Lower lobe of right lung (tissue), 2 donors: Measurements from ENCODE around the gene SP140. TPM values are rescaled to one million over a fixed set of nuclear protein-coding genes. Genes with fewer than 3 reads are reported as not detected.
"Not testable (repeated sequence)": the region's sequence is repeated elsewhere in the genome, so short reads cannot be mapped to it uniquely, and the experiment has no call there.

ENCODE experiments used
- ATAC-seq, 2 donors: fragments of 200-7000 bp; cut with Tn5 transposase; one replicate each; pipeline ENCODE4 v1.9.1; 2020 to 2022; ENCODE audit warnings: mild to moderate bottlenecking in 2 of 2, moderate library complexity in 2 of 2
- DNase-seq: peaks from one replicate; pipeline ENCODE4 v3.0.0-alpha.2; 2020
- H3K27ac ChIP-seq: fragments of 200-600 bp; one replicate; pipeline ENCODE4 v1.8.0; 2022
- H3K27me3 ChIP-seq: fragments of 200-600 bp; one replicate; pipeline ENCODE4 v1.8.0; 2022; ENCODE audit warnings: low read depth
- H3K36me3 ChIP-seq: fragments of 200-600 bp; one replicate; pipeline ENCODE4 v1.8.0; 2022; ENCODE audit warnings: mild to moderate bottlenecking
- H3K4me1 ChIP-seq: fragments of 200-600 bp; one replicate; pipeline ENCODE4 v1.8.0; 2022
- H3K4me3 ChIP-seq: fragments of 200-600 bp; one replicate; pipeline ENCODE4 v1.8.0; 2022; ENCODE audit warnings: mild to moderate bottlenecking
- H3K9me3 ChIP-seq: fragments of 200-600 bp; one replicate; pipeline ENCODE4 v1.8.0; 2022
- intact Hi-C: fragments of 100-400 bp; cut with DNase I; formaldehyde crosslinking; loops from one replicate; pipeline ENCODE4 v1.11.0; 2022
- total RNA-seq: library from RNA; stranded (reverse); fragmentation: NEBNext Ultra II Directional; extraction: Animal tissue kit (Norgen Biotek cat#: 25700); gene quantifications from one replicate; pipeline ENCODE4 v1.2.1, GENCODE V29; 2021
- TF ChIP-seq, protein P1 (sequence below): fragments of 200-600 bp; IDR thresholded peaks from one replicate; pipeline ENCODE4 v1.8.0; 2022; ENCODE audit warnings: antibody characterized with exemption, mild to moderate bottlenecking
- donor health status: DM: no; HTN: yes; CAD: no; lungs with severe emphysema.

Gene SP140
- total RNA-seq, 1 donor from 2014 or later: 15.0 TPM

DNA sequence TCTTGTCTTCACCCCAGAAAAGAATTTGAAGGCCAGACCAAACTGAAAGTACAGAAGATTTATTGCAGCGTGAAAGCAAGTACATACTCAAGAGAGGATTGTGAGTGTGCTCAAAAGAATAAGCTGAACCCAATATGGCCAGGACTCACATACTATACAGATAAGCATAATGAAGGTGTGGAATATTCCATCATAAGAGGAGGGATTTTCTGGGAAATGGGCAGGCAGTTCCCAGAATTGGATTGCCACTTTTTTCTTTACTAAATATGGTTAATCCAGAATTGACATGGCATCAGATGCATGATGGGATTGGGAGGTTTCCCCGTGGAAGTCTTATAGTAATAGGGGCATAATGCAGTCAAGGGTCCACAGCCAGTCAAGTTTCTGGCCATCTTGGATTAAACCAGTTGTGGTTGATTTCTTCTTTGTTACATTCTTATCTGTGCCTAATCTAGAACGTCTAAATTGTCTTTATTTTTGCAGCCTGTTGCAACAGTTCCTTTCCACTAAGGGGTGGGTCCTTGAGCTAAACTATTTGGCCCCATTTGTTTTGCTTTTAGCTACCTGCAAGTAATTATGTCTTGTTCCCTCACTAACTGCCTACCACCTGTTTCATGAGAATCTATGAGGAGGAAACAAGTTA is 110.4 kb downstream of the SP140 start:
- Histone ChIP-seq H3K4me3 (no peak overlapping the region), H3K36me3 (peaks cover 6% of the 10 kb centered on the region), H3K27ac (no peak overlapping the region), H3K27me3 (no peaks in the 10 kb centered on the region), H3K4me1 (no peaks in the 10 kb centered on the region), H3K9me3 (no peaks in the 10 kb centered on the region)
- DNase-seq (no peak), ATAC-seq (no peak)
- TF ChIP-seq, protein P1, sequence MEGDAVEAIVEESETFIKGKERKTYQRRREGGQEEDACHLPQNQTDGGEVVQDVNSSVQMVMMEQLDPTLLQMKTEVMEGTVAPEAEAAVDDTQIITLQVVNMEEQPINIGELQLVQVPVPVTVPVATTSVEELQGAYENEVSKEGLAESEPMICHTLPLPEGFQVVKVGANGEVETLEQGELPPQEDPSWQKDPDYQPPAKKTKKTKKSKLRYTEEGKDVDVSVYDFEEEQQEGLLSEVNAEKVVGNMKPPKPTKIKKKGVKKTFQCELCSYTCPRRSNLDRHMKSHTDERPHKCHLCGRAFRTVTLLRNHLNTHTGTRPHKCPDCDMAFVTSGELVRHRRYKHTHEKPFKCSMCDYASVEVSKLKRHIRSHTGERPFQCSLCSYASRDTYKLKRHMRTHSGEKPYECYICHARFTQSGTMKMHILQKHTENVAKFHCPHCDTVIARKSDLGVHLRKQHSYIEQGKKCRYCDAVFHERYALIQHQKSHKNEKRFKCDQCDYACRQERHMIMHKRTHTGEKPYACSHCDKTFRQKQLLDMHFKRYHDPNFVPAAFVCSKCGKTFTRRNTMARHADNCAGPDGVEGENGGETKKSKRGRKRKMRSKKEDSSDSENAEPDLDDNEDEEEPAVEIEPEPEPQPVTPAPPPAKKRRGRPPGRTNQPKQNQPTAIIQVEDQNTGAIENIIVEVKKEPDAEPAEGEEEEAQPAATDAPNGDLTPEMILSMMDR: no peak
- intact Hi-C loops: no loop called here

- DNase-seq, H3K4me1 ChIP-seq, ATAC-seq, H3K27me3 ChIP-seq, H3K36me3 ChIP-seq, H3K4me3 ChIP-seq, H3K27ac ChIP-seq, intact Hi-C loops: not testable (repeated sequence)
- H3K9me3 ChIP-seq: peaks cover 13% of the 10 kb centered on the region
Observed at GRCh38 chr2:230341936-230342528, 116.5 kb downstream of the SP140 start.

DNA sequence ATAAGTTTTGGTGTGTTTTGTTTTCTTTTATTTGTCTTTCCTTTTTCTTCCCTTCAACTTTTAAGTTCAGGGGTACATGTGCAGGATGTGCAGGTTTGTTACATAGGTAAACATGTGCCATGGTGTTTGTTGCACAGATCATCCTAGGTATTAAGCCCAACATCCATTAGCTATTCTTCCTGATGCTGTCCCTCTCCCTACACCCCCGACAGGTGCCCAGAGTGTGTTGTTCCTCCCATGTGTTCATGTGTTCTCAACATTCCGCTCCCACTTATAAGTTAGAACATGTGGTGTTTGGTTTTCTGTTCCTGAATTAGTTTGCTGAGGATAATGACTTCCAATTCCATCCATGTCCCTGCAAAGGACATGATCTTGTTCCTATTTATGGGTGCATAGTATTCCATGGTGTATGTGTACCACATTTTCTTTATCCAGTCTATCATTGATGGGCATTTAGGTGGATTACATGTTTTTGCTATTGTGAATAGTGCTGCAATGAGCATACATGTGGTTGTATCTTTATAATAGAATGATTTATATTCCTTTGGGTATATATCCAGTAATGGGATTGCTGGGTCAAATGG is 117.6 kb downstream of the SP140 start:
- H3K9me3 ChIP-seq: peaks cover 13% of the 10 kb centered on the region
- intact Hi-C loops, H3K27ac ChIP-seq, H3K36me3 ChIP-seq, H3K4me1 ChIP-seq, ATAC-seq, H3K27me3 ChIP-seq, H3K4me3 ChIP-seq, DNase-seq: not testable (repeated sequence)

GRCh38 chr2:230343747-230344146 is 118.2 kb downstream of the SP140 start:
- H3K4me1 ChIP-seq: peaks cover 9% of the 10 kb centered on the region
- TF ChIP-seq, protein P1: no peak
- no peaks in the 10 kb centered on the region for H3K36me3 ChIP-seq
- H3K9me3 ChIP-seq: peaks cover 13% of the 10 kb centered on the region
- H3K4me3 ChIP-seq: no peak overlapping the region
- ATAC-seq: no peak
- DNase-seq: no peak
- H3K27ac ChIP-seq: no peak overlapping the region
- intact Hi-C loops: no loop called here
- H3K27me3 ChIP-seq: no peaks in the 10 kb centered on the region

DNA sequence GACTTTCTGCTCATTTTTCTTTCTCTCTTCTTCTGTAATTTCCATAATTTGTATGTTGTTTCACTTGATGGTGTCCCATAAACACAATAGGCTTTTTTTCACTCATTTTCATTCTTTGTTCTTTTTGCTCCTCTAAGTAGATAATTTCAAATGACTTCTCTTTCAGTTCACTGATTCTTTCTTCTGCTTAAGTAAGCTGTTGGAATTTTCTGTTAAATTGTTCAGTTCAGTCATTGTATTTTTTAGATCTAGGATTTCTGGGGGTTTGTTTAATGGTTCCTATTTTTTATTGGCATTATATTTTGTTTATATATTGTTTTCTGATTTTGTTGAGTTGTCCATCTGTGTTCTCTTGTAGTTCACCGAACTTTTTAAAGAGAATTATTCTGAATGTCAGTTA is 120.9 kb downstream of the SP140 start:
- TF ChIP-seq, protein P1: no peak
- H3K36me3 ChIP-seq: no peaks in the 10 kb centered on the region

GRCh38 chr2:230346921-230347533 is 121.5 kb downstream of the SP140 start:
- Histone ChIP-seq H3K4me1 (peaks cover 9% of the 10 kb centered on the region), H3K9me3 (peaks cover 13% of the 10 kb centered on the region), H3K36me3 (no peaks in the 10 kb centered on the region), H3K27me3 (no peaks in the 10 kb centered on the region), H3K27ac (no peak overlapping the region), H3K4me3 (no peak overlapping the region)
- intact Hi-C loops: no loop called here
- TF ChIP-seq, protein P1: no peak
- no peak for ATAC-seq
- no peak for DNase-seq

More for the DNA sequence above, 120.9 kb downstream of the SP140 start:
- Histone ChIP-seq H3K27me3 (no peaks in the 10 kb centered on the region), H3K4me1 (peaks cover 9% of the 10 kb centered on the region), H3K4me3 (no peak overlapping the region), H3K9me3 (peaks cover 13% of the 10 kb centered on the region), H3K27ac (no peak overlapping the region)
- intact Hi-C loops: no loop called here
- ATAC-seq (no peak), DNase-seq (no peak)
